H9 (cell line): ENCODE measurements around the gene ATN1. TPM values are rescaled to one million over a fixed set of nuclear protein-coding genes. Genes with fewer than 3 reads are reported as not detected.

Source experiments
- DNase-seq: peaks from one replicate; pipeline ENCODE4 v3.0.0-alpha.2; 2017
- H2AFZ ChIP-seq: one replicate; pipeline ENCODE4 v1.6.1; 2013; ENCODE audit warnings: mild to moderate bottlenecking, low read length, control low read depth, moderate library complexity
- H2AK5ac ChIP-seq: 2 replicates; pipeline ENCODE4 v1.6.1; 2013; ENCODE audit warnings: low read length, control low read depth, mixed read lengths; ENCODE audit not compliant: insufficient read length
- H2BK120ac ChIP-seq: one replicate; pipeline ENCODE4 v1.6.1; 2013; ENCODE audit warnings: low read depth, mild to moderate bottlenecking, low read length, control low read depth, inconsistent platforms; ENCODE audit not compliant: poor library complexity, severe bottlenecking
- H2BK12ac ChIP-seq: 2 replicates; pipeline ENCODE4 v1.6.1; 2013; ENCODE audit warnings: low read length, control low read depth, mixed read lengths, low read depth; ENCODE audit not compliant: insufficient read length
- H2BK15ac ChIP-seq: 2 replicates; pipeline ENCODE4 v1.6.1; 2013; ENCODE audit warnings: low read depth, low read length, control low read depth
- H2BK20ac ChIP-seq: one replicate; pipeline ENCODE4 v1.6.1; 2013; ENCODE audit warnings: low read depth, mild to moderate bottlenecking, low read length, control low read depth, inconsistent platforms; ENCODE audit not compliant: poor library complexity, severe bottlenecking
- H2BK5ac ChIP-seq: 2 replicates; pipeline ENCODE4 v1.6.1; 2013; ENCODE audit warnings: low read length, control low read depth, mixed read lengths; ENCODE audit not compliant: insufficient read length
- H3K14ac ChIP-seq: 2 replicates; pipeline ENCODE4 v1.6.1; 2013; ENCODE audit warnings: low read length, control low read depth; ENCODE audit not compliant: insufficient read depth
- H3K18ac ChIP-seq: 2 replicates; pipeline ENCODE4 v1.6.1; 2013; ENCODE audit warnings: low read depth, mild to moderate bottlenecking, mixed read lengths, low read length, control low read depth; ENCODE audit not compliant: insufficient read length
- H3K23ac ChIP-seq: 2 replicates; pipeline ENCODE4 v1.6.1; 2013; ENCODE audit warnings: low read length, control low read depth, mixed read lengths, low read depth; ENCODE audit not compliant: insufficient read length
- H3K23me2 ChIP-seq: 2 replicates; pipeline ENCODE4 v1.6.1; 2013; ENCODE audit warnings: low read depth, mild to moderate bottlenecking, mixed read lengths, low read length, control low read depth; ENCODE audit not compliant: insufficient read length, poor library complexity, severe bottlenecking
- H3K27ac ChIP-seq: 2 replicates; pipeline ENCODE4 v1.5.1; 2013; ENCODE audit warnings: low read length, control low read depth, mixed read lengths, low read depth; ENCODE audit not compliant: insufficient read length
- H3K27me3 ChIP-seq: 2 replicates; pipeline ENCODE4 v1.6.1; 2013; ENCODE audit warnings: low read length, control low read depth, inconsistent platforms; ENCODE audit not compliant: insufficient read depth
- H3K4ac ChIP-seq: 2 replicates; pipeline ENCODE4 v1.6.1; 2013; ENCODE audit warnings: low read depth, mild to moderate bottlenecking, control low read depth, inconsistent platforms, low read length, moderate library complexity
- H3K4me1 ChIP-seq: 2 replicates; pipeline ENCODE4 v1.6.1; 2013; ENCODE audit warnings: low read length, control low read depth, inconsistent platforms; ENCODE audit not compliant: insufficient read depth
- H3K4me2 ChIP-seq: 2 replicates; pipeline ENCODE4 v1.6.1; 2013; ENCODE audit warnings: low read length, control low read depth, mixed read lengths; ENCODE audit not compliant: insufficient read length, insufficient read depth
- H3K56ac ChIP-seq: 2 replicates; pipeline ENCODE4 v1.6.1; 2013; ENCODE audit warnings: low read depth, mild to moderate bottlenecking, mixed read lengths, low read length, control low read depth; ENCODE audit not compliant: insufficient read length
- H3K79me1 ChIP-seq: 2 replicates; pipeline ENCODE4 v1.6.1; 2013; ENCODE audit warnings: low read depth, mild to moderate bottlenecking, moderate library complexity, low read length, control low read depth, inconsistent platforms; ENCODE audit not compliant: insufficient read depth, poor library complexity, severe bottlenecking
- H3K79me2 ChIP-seq: 2 replicates; pipeline ENCODE4 v1.6.1; 2013; ENCODE audit warnings: low read length, control low read depth, inconsistent platforms; ENCODE audit not compliant: insufficient read depth
- H3K9ac ChIP-seq: 2 replicates; pipeline ENCODE4 v1.6.1; 2013; ENCODE audit warnings: low read length, control low read depth, mixed read lengths; ENCODE audit not compliant: insufficient read length; ENCODE audit errors: extremely low read depth
- H3K9me3 ChIP-seq: one replicate; pipeline ENCODE4 v1.6.1; 2013; ENCODE audit warnings: low read depth, low read length, inconsistent platforms; ENCODE audit not compliant: control insufficient read depth
- H3T11ph ChIP-seq: one replicate; pipeline ENCODE4 v1.6.1; 2013; ENCODE audit warnings: mild to moderate bottlenecking, low read length, control low read depth, inconsistent platforms
- H4K20me1 ChIP-seq: one replicate; pipeline ENCODE4 v1.6.1; 2013; ENCODE audit not compliant: control insufficient read depth, insufficient read length, insufficient read depth
- H4K5ac ChIP-seq: 2 replicates; pipeline ENCODE4 v1.6.1; 2013; ENCODE audit warnings: low read depth, mild to moderate bottlenecking, mixed read lengths, low read length, control low read depth; ENCODE audit not compliant: insufficient read length
- H4K8ac ChIP-seq: replicated peaks from 2 replicates; pipeline ENCODE4 v1.6.1; 2013; ENCODE audit warnings: low read length, control low read depth, mixed read lengths, low read depth; ENCODE audit not compliant: insufficient read length
- H4K91ac ChIP-seq: 2 replicates; pipeline ENCODE4 v1.6.1; 2013; ENCODE audit warnings: low read depth, mild to moderate bottlenecking, moderate library complexity, mixed read lengths, low read length, control low read depth; ENCODE audit not compliant: insufficient read length
- H3K27ac Mint-ChIP-seq, 3 experiments: 2 replicates in 2 of 3; 3 replicates in 1 of 3; pipeline ENCODE4 v1.8.0; 2020 to 2021; ENCODE audit warnings: mixed read lengths in 3 of 3, mild to moderate bottlenecking in 1 of 3, moderate library complexity in 1 of 3
- H3K27me3 Mint-ChIP-seq: 2 replicates; pipeline ENCODE4 v1.8.0; 2021; ENCODE audit warnings: low read depth, mild to moderate bottlenecking, moderate library complexity, mixed read lengths
- H3K36me3 Mint-ChIP-seq, 3 experiments: 2 replicates in 2 of 3; 3 replicates in 1 of 3; pipeline ENCODE4 v1.8.0; 2020 to 2021; ENCODE audit warnings: low read depth in 3 of 3, mixed read lengths in 3 of 3; ENCODE audit not compliant: insufficient read depth in 1 of 3
- H3K4me1 Mint-ChIP-seq, 2 experiments: 2 replicates each; pipeline ENCODE4 v1.8.0; 2020; ENCODE audit warnings: mixed read lengths in 2 of 2
- H3K4me3 Mint-ChIP-seq, 2 experiments: 2 replicates in 1 of 2; 3 replicates in 1 of 2; pipeline ENCODE4 v1.8.0; 2020 to 2021; ENCODE audit warnings: mild to moderate bottlenecking in 2 of 2, mixed read lengths in 2 of 2, moderate library complexity in 1 of 2
- H3K9me3 Mint-ChIP-seq, 2 experiments: 2 replicates in 1 of 2; 3 replicates in 1 of 2; pipeline ENCODE4 v1.8.0; 2020; ENCODE audit warnings: mild to moderate bottlenecking in 2 of 2, mixed read lengths in 2 of 2, moderate library complexity in 1 of 2
- CTCF ChIP-seq: fragments of 200-600 bp; sonication (generic); conservative IDR thresholded peaks from 3 replicates; pipeline ENCODE4 v1.8.0; 2021; ENCODE audit warnings: antibody characterized with exemption, mild to moderate bottlenecking
- WGBS: extraction: QIAGEN DNeasy Blood & Tissue Kit; methylation state at CpG from one replicate; pipeline ENCODE4 v1.1.7; 2013; ENCODE audit warnings: missing lambda C conversion rate, low lambda C conversion rate, mixed read lengths; ENCODE audit not compliant: insufficient read length; ENCODE audit errors: extremely low coverage; 5-methylcytosine and 5-hydroxymethylcytosine counted together
- total RNA-seq: library from RNA; stranded (reverse); gene quantifications from 2 replicates; pipeline ENCODE4 v1.2.1, GENCODE V29; 2021

ATN1 gene
- total RNA-seq, 1 experiment from 2014 or later: 103 TPM

GRCh38 chr12:6928022-6928702, 403 bp downstream of the ATN1 start:
- no peak for DNase-seq
- Histone ChIP-seq H2AFZ (no peak overlapping the region), H3K27ac (no peak overlapping the region), H3K4me2 (peak overlapping the region; percentile 74), H4K5ac (no peak overlapping the region), H3K14ac (peak overlapping the region; percentile 11), H3K18ac (no peak overlapping the region), H3K23ac (no peak overlapping the region), H3K27me3 (no peaks in the 10 kb centered on the region), H4K20me1 (no peaks in the 10 kb centered on the region), H3K9ac (peak overlapping the region; percentile 60), H3K23me2 (peaks cover 30% of the 10 kb centered on the region), H3K9me3 (no peaks in the 10 kb centered on the region), H3K4ac (no peak overlapping the region), H2BK15ac (no peak overlapping the region), H3K4me1 (peaks cover 3% of the 10 kb centered on the region; the same call in 1 of the 2 replicates), H2BK12ac (no peak overlapping the region), H2AK5ac (no peak overlapping the region), H2BK5ac (no peak overlapping the region), H2BK20ac (no peak overlapping the region), H3K79me2 (peaks cover 24% of the 10 kb centered on the region; the same call in 1 of the 2 replicates), H2BK120ac (no peak overlapping the region), H3K56ac (no peak overlapping the region), H3K79me1 (no peaks in the 10 kb centered on the region), H3T11ph (no peak overlapping the region), H4K8ac (no peak overlapping the region), H4K91ac (no peak overlapping the region)
- H3K4me1 Mint-ChIP-seq: peaks cover 61 to 65% of the 10 kb centered on the region in 2 experiments
- H3K9me3 Mint-ChIP-seq: peaks cover 0 to 2% of the 10 kb centered on the region in 2 experiments; a peak in 1 of 5 replicates
- no peak for TF ChIP-seq CTCF
- whole genome bisulfite sequencing: no CpG with 5 or more reads among the region's 79 CpGs
- peaks cover 1% of the 10 kb centered on the region; the same call in 1 of the 2 replicates for H3K27me3 Mint-ChIP-seq
- H3K36me3 Mint-ChIP-seq: peaks cover 9 to 40% (median 18%) of the 10 kb centered on the region in 3 experiments; a peak in 6 of 7 replicates
- H3K27ac Mint-ChIP-seq: peak overlapping the region; percentile 76 to 97 (median 93); a peak in 6 of 7 replicates
- H3K4me3 Mint-ChIP-seq: peak overlapping the region; percentile 96 to 98
